NCI-H524 treated with DMSO at 0.1 percent for 48 hours (cell line): ENCODE measurements around the gene SUMF2.
"Not testable (repeated sequence)": the region's sequence is repeated elsewhere in the genome, so short reads cannot be mapped to it uniquely, and the experiment has no call there.

Experiments
- DNase-seq: peaks from one replicate; lab custom pipeline; 2025; lab: John Stamatoyannopoulos, UW

The SUMF2 gene

GRCh38 chr7:56063882-56064625 lies at the start of gene SUMF2:
Gene SUMF2 (plus strand): TSS chr7:56064286. CDS start chr7:56064312, 26 bp downstream.
- DNase-seq, result peak; percentile 42

DNA sequence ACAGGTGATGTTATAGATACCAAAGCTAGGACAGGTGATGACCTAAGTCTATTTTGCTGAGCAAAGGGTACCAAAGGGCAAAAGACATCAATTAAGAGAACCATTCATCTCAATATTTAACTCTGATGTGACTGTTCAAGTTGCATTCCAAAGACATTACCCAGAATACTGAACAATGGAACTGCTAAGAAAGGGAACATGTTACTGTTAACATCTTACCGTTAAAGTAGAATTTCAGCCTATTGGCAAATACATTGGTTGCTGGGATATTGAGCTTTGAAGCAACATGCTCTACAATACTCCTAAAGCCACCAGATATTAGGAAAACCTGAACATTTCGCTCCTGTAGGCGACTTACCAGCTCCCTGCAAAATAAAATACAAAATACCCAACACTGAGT lies 47.1 kb upstream of the SUMF2 start:
- DNase-seq, result not testable (repeated sequence)

DNA sequence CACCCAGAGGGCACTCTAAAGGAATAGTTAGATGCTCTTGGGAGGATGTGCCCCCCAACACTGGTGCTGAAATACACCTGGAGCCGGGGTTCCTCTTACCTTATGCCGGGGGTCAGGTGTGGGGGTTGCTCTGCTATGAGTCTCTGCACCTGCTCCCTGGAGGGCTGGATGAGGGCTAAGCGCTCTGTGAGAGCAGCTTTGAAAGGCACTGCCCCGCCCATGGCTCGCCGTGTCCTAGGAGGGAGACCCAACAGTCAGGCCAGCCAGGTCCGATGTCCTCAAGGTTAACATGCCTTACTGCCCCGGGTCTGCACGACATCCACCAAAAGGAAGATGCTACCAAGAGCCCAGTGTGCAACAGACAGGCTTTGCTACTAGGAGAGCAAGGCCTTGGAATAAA lies 44.6 kb upstream of the SUMF2 start:
- no peak for DNase-seq

- DNase-seq, result no peak
These were observed 40.6 kb upstream of the SUMF2 start for GRCh38 chr7:56023500-56023899.

DNA sequence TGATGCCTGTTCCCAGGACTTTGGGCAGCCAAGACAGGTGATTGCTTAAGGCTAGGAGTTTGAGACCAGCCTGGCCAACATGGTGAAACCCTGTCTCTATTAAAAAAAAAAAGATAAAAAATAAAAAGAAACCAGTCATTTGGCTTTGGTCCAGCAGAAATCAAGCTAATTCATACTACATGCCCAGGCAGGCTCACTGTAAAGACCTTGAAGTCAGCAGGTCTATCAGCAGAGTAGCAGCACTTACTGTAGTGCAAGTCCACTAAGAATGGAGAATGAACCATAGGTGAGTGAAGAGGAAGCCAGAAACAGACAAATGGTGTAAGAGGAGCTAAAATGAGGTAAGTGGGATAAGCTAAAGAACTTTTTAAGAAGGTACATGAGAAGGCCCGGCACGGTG lies 37.5 kb upstream of the SUMF2 start:
- no peak for DNase-seq

DNA sequence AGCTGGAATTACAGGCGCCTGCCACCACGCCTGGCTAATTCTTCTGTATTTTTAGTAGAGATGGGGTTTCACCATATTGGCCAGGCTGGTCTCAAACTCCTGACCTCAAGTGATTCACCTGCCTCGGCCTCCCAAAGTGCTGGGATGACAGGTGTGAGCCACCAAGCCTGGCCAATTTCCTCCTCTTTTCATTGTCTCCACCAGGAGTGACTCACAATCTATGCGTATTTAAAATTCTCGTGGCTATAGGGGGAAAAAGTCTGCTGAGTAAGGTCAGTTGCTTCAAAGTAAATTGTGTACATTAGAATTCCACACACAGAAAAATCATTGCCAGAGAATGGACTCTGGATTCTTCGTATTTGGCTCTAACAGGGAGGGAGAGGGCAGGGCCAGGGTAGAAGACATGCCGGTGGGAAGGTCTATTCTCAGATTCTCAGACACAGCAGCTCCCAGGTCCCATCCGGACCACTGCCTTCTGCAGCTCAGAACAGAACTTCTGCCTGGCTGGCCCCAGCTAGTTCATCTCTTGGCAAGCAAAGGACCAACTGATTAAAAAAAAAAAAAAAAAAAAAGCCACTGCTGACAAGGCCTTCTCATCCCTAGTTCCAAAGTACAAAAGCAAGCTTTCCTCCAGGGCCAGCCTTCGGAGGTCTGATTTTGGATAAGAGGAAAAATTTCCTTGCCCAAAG lies 35.0 kb upstream of the SUMF2 start:
- DNase-seq, result no peak

DNA sequence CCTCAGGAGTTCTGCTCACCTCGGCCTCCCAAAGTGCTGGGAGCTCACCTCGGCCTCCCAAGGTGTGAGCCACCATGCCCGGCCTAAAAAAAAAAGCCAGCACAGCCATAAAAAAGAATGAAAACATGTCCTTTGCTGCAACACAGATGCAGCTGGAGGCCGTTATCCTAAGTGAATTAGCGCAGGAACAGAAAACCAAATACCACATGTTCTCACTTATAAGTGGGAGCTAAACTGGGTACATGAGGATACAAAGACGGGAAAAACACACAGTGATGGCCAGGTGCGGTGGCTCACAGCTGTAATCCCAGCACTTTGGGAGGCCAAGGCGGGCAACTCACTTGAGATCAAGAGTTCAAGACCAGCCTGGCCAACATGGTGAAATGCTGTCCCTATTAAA lies 33.7 kb upstream of the SUMF2 start:
- no peak for DNase-seq

DNA sequence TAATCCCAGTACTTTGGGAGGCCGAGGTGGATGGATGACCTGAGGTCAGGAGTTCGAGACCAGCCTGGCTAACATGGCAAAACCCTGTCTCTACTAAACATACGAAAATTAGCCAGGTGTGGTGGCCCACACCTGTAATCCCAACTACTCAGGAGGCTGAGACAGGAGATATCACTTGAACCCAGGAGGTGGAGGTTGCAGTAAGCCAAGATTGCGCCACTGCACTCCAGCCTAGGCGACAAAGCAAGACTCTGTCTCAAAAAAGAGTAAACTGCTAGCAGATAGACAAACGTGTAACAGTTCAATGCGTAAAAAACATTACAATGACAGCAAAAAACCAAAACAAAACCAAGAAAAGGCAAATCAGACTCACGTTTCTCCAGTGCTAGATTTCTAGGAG lies 32.5 kb upstream of the SUMF2 start:
- DNase-seq, result not testable (repeated sequence)

GRCh38 chr7:56032578-56032977 lies 31.5 kb upstream of the SUMF2 start:
- DNase-seq, result not testable (repeated sequence)

- no peak for DNase-seq
These were observed 30.2 kb upstream of the SUMF2 start for GRCh38 chr7:56033671-56034432.

- no peak for DNase-seq
These were observed 23.4 kb upstream of the SUMF2 start for GRCh38 chr7:56040730-56041129.

- not testable (repeated sequence) for DNase-seq
These were observed 18.3 kb upstream of the SUMF2 start for GRCh38 chr7:56045758-56046157.

DNA sequence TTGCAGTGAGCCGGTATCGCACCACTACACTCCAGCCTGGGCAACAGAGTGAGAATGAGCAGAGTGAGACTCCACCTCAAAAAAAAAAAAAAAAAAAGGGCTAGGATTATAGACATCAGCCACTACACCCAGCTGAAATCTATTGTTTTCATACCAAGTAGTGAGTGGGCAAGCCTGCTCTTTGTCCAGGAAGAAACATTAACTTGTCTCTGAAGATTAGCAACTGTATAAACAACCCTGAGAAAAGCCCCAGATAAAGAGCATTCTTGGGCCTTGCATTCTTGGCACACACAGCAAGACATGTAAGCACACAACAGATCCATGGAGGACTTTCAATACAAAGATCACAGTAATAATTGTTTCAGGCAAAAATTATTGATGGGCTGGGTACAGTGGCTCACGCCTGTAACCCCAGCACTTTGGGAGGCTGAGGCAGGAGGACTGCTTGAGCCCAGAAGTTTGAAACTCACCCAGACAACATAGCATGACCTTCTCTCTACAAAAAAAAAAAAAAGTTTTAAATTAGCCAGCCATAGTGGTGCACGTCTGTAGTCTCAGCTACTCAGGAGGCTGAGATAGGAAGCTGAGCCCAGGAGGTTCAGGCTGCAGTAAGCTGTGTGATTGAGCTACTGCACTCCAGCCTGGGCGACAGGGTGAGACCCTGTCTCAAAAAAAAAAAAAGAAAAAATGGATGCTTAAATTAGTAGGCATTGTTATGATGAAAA lies 17.2 kb upstream of the SUMF2 start:
- DNase-seq, result no peak

GRCh38 chr7:56047446-56048116 lies 16.5 kb upstream of the SUMF2 start:
- DNase-seq, result not testable (repeated sequence)

DNA sequence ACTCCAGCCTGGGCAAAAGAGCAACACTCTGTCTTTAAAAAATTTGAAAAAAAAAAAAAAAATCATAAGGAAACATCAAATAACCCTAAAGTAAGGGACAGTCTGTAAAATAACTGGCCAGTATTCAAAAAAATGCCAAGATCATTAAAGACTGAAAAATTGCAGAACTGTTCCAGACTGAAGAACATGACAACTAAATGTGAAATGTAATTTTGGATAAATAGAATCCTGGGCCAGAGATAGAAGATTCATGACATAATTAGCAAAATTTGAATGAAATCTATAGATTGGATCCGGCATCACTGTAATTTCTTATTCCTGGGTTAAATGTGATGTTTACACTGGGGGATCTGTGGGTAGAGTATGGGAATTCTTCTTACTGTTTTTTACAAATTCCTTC lies 15.8 kb upstream of the SUMF2 start:
- no peak for DNase-seq

DNA sequence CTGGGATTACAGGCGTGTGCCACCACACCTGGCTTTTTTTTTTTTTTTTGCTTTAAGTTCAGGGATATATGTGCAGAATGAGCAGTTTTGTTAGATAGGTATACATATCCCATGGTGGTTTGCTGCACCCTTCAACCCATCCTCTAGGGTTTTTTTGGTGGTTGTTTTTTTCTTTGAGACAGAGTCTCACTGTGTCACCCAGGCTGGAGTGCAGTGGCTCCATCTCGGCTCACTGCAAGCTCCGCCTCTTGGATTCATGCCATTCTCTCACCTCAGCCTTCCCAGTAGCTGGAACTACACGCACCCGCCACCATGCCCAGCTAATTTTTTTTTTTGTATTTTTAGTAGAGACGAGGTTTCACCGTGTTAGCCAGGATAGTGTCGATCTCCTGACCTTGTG lies 15.3 kb upstream of the SUMF2 start:
- not testable (repeated sequence) for DNase-seq

DNA sequence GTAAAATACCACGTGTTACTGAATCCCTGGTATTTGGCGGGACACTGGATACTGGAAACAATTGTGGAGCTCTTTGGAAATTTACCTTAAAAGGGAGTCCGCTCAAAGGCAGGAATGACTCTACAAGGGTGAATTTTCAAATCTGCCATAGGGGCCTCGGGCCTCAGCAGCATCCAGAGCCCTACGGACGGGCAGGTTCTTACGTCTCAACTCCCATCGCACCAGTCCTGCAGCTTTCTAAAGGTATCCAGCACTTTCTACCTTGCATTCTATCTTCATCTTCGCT lies 13.1 kb upstream of the SUMF2 start:
- DNase-seq, result no peak

- peak; percentile 83 for DNase-seq
These were observed 12.5 kb upstream of the SUMF2 start, which contains the start of the genes CCT6A and PSPH for GRCh38 chr7:56051339-56052191. Gene CCT6A (plus strand): TSS chr7:56051765. CDS start chr7:56051849, 84 bp downstream. Gene PSPH (minus strand): TSS chr7:56051444. CDS start chr7:56021212, 30,232 bp downstream.

- no peak for DNase-seq
These were observed 10.7 kb upstream of the SUMF2 start for GRCh38 chr7:56053379-56053778.

- no peak for DNase-seq
These were observed 10.1 kb upstream of the SUMF2 start for GRCh38 chr7:56053993-56054392.

- no peak for DNase-seq
These were observed 1.7 kb upstream of the SUMF2 start for GRCh38 chr7:56062382-56062781.
